CD14-positive monocyte (primary cell): ENCODE results near the gene CDH22. TPM values are rescaled to one million over a fixed set of nuclear protein-coding genes. Genes with fewer than 3 reads are reported as not detected.
A peak's percentile ranks its signal among the peaks of the same experiment; 100 is the strongest.

Experiments used
- DNase-seq, 3 donors: peaks; one replicate each; pipeline ENCODE4 v3.0.0-alpha.2; 2011 to 2022
- H2AFZ ChIP-seq: 2 replicates; pipeline ENCODE4 v1.6.0; 2012; ENCODE audit warnings: mild to moderate bottlenecking, low read depth, low read length, inconsistent platforms; ENCODE audit not compliant: insufficient read depth, poor library complexity, severe bottlenecking
- H3K27ac ChIP-seq, 2 donors: 1 replicate in 1 of 2; 2 replicates in 1 of 2; pipeline ENCODE4 v1.5.1; 2012 to 2013; ENCODE audit warnings: low read length in 2 of 2, control low read depth in 1 of 2, inconsistent platforms in 1 of 2, low read depth in 1 of 2, mild to moderate bottlenecking in 1 of 2
- H3K27me3 ChIP-seq, 2 donors: one replicate each; pipeline versions ENCODE4 v1.6.0 to v1.6.1; 2011 to 2013; ENCODE audit warnings: low read length in 2 of 2; ENCODE audit not compliant: control insufficient read depth in 2 of 2, insufficient read depth in 2 of 2
- H3K36me3 ChIP-seq, 2 donors: replicated peaks in 1 of 2; 1 replicate in 1 of 2; 2 replicates in 1 of 2; pipeline versions ENCODE4 v1.5.1 to v1.6.1; 2012 to 2013; ENCODE audit warnings: low read length in 2 of 2, control low read depth in 1 of 2, inconsistent platforms in 1 of 2, mild to moderate bottlenecking in 1 of 2; ENCODE audit not compliant: insufficient read depth in 2 of 2, control insufficient read depth in 1 of 2
- H3K4me1 ChIP-seq, 2 donors: 1 replicate in 1 of 2; 2 replicates in 1 of 2; pipeline versions ENCODE4 v1.5.1 to v1.6.1; 2012 to 2013; ENCODE audit warnings: low read length in 2 of 2, control low read depth in 1 of 2, inconsistent platforms in 1 of 2, mild to moderate bottlenecking in 1 of 2, moderate library complexity in 1 of 2; ENCODE audit not compliant: insufficient read depth in 2 of 2, control insufficient read depth in 1 of 2
- H3K4me2 ChIP-seq: replicated peaks from 2 replicates; pipeline ENCODE3; 2012; ENCODE audit warnings: low read length, moderate library complexity, mild to moderate bottlenecking; ENCODE audit not compliant: poor library complexity, severe bottlenecking; ENCODE audit errors: extremely low read depth
- H3K4me3 ChIP-seq, 3 experiments: fragments of 200-600 bp in 1 of 3; sonication (generic) in 1 of 3; replicated peaks in 1 of 3; 1 replicate in 2 of 3; 2 replicates in 1 of 3; pipeline ENCODE4 v1.5.1; 2011 to 2013; ENCODE audit warnings: low read length in 3 of 3, mild to moderate bottlenecking in 3 of 3, control low read depth in 2 of 3, low read depth in 2 of 3, inconsistent platforms in 1 of 3, moderate library complexity in 1 of 3
- H3K79me2 ChIP-seq: 2 replicates; pipeline ENCODE4 v1.6.0; 2012; ENCODE audit warnings: mild to moderate bottlenecking, control low read depth, inconsistent platforms, low read length, moderate library complexity; ENCODE audit not compliant: insufficient read depth
- H3K9ac ChIP-seq: 2 replicates; pipeline ENCODE4 v1.6.0; 2017; ENCODE audit warnings: low read length, mild to moderate bottlenecking; ENCODE audit not compliant: insufficient read depth, poor library complexity, severe bottlenecking
- H3K9me3 ChIP-seq, 2 donors: replicated peaks in 1 of 2; 1 replicate in 1 of 2; 2 replicates in 1 of 2; pipeline versions ENCODE4 v1.5.1 to v1.6.1; 2012 to 2013; ENCODE audit warnings: low read length in 2 of 2, control low read depth in 1 of 2; ENCODE audit not compliant: control insufficient read depth in 1 of 2, insufficient read depth in 1 of 2
- H4K20me1 ChIP-seq: 2 replicates; pipeline ENCODE4 v1.6.0; 2012; ENCODE audit warnings: mild to moderate bottlenecking, low read length, control low read depth, moderate library complexity; ENCODE audit not compliant: insufficient read depth
- H3K27ac Mint-ChIP-seq, 7 donors: one replicate each; pipeline ENCODE4 v1.8.0; 2020; ENCODE audit warnings: mild to moderate bottlenecking in 7 of 7, mixed read lengths in 7 of 7, moderate library complexity in 6 of 7, inconsistent platforms in 2 of 7
- H3K27me3 Mint-ChIP-seq, 3 donors: one replicate each; pipeline ENCODE4 v1.8.0; 2021 to 2022; ENCODE audit warnings: low read depth in 3 of 3, mild to moderate bottlenecking in 3 of 3, mixed read lengths in 3 of 3, moderate library complexity in 3 of 3, inconsistent platforms in 1 of 3
- H3K36me3 Mint-ChIP-seq, 2 donors: one replicate each; pipeline ENCODE4 v1.8.0; 2020; ENCODE audit warnings: mixed read lengths in 2 of 2, inconsistent platforms in 1 of 2, mild to moderate bottlenecking in 1 of 2
- H3K4me1 Mint-ChIP-seq: one replicate; pipeline ENCODE4 v1.8.0; 2020; ENCODE audit warnings: mild to moderate bottlenecking, mixed read lengths
- H3K4me3 Mint-ChIP-seq, 2 donors: one replicate each; pipeline ENCODE4 v1.8.0; 2020; ENCODE audit warnings: mild to moderate bottlenecking in 2 of 2, mixed read lengths in 2 of 2, moderate library complexity in 1 of 2
- H3K9me3 Mint-ChIP-seq, 7 donors: one replicate each; pipeline ENCODE4 v1.8.0; 2020 to 2022; ENCODE audit warnings: mixed read lengths in 7 of 7, mild to moderate bottlenecking in 6 of 7, moderate library complexity in 6 of 7, inconsistent platforms in 2 of 7
- WGBS: methylation state at CpG from one replicate; pipeline ENCODE4 v1.1.5; 2013; ENCODE audit warnings: missing lambda C conversion rate; ENCODE audit not compliant: insufficient coverage; 5-methylcytosine and 5-hydroxymethylcytosine counted together
- intact Hi-C, 2 donors: fragments of 100-400 bp; cut with micrococcal nuclease; formaldehyde crosslinking; loops; one replicate each; pipeline versions ENCODE4 v1.15.0 to v1.15.1; 2023
- polyA plus RNA-seq, 3 donors: library from polyadenylated mRNA; depleted of rRNA in 1 of 3; unstranded in 2 of 3; stranded (reverse) in 1 of 3; fragments of 300-500 nt in 2 of 3; fragments of >200 nt in 1 of 3; fragmentation: Illumina TruSeq in 2 of 3; gene quantifications; 1 replicate in 2 of 3; 2 replicates in 1 of 3; pipeline ENCODE4 v1.2.3, GENCODE V29; 2012 to 2021
- TF ChIP-seq, protein P1 (sequence below): fragments of 200-600 bp; IDR thresholded peaks from one replicate; pipeline ENCODE4 v1.8.0; 2022; ENCODE audit warnings: antibody characterized with exemption, mild to moderate bottlenecking

Gene CDH22
- polyA plus RNA-seq, 3 donors: not detected

DNA sequence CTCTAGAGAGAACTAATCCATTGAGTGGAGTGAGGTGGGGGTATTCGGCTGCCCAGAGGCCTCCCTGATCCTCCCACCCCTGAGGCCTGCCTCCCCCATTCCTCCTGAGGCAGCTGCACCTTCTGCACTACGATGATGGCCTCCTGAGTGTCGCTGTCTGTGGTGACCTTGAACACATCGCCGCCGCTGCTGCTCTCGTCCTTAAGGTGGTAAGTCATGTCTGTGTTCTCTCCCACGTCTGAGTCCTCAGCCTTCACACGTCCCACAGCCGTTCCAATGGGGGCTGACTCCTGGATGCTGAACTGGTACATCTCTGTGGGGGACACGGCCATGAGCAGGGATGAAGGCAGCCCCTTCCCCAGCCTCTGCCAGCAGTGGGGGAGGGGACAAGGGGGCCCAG lies 95.4 kb downstream of the CDH22 start:
- no peaks in the 10 kb centered on the region for H3K36me3 ChIP-seq
- H3K4me1 ChIP-seq: peaks cover 19 to 25% of the 10 kb centered on the region in 2 donors
- H3K4me3 ChIP-seq: no peak overlapping the region
- H3K27ac Mint-ChIP-seq: no peak overlapping the region
- peaks cover 2 to 22% of the 10 kb centered on the region in 2 donors for H3K27me3 ChIP-seq
- DNase-seq: no peak
- H3K9me3 Mint-ChIP-seq: peaks cover 0 to 3% (median 2%) of the 10 kb centered on the region in 7 donors
- H2AFZ ChIP-seq: no peak overlapping the region
- peaks cover 28 to 46% (median 36%) of the 10 kb centered on the region in 3 donors for H3K27me3 Mint-ChIP-seq
- H3K79me2 ChIP-seq: no peaks in the 10 kb centered on the region
- intact Hi-C loops: no loop called here
- H3K36me3 Mint-ChIP-seq: peaks cover 0 to 9% of the 10 kb centered on the region in 2 donors
- peaks cover 23% of the 10 kb centered on the region for H3K4me1 Mint-ChIP-seq
- H3K27ac ChIP-seq: no peak overlapping the region
- H3K9me3 ChIP-seq: no peaks in the 10 kb centered on the region
- H3K9ac ChIP-seq: no peak overlapping the region
- H4K20me1 ChIP-seq: no peaks in the 10 kb centered on the region
- no peak overlapping the region for H3K4me2 ChIP-seq
- H3K4me3 Mint-ChIP-seq: peak overlapping the region in 1 of 2 donors; percentile 6
- WGBS: 93% methylated on average over 7 of the region's 11 CpGs
- TF ChIP-seq, protein P1, sequence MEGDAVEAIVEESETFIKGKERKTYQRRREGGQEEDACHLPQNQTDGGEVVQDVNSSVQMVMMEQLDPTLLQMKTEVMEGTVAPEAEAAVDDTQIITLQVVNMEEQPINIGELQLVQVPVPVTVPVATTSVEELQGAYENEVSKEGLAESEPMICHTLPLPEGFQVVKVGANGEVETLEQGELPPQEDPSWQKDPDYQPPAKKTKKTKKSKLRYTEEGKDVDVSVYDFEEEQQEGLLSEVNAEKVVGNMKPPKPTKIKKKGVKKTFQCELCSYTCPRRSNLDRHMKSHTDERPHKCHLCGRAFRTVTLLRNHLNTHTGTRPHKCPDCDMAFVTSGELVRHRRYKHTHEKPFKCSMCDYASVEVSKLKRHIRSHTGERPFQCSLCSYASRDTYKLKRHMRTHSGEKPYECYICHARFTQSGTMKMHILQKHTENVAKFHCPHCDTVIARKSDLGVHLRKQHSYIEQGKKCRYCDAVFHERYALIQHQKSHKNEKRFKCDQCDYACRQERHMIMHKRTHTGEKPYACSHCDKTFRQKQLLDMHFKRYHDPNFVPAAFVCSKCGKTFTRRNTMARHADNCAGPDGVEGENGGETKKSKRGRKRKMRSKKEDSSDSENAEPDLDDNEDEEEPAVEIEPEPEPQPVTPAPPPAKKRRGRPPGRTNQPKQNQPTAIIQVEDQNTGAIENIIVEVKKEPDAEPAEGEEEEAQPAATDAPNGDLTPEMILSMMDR: no peak

- Histone ChIP-seq H3K36me3 (no peaks in the 10 kb centered on the region), H3K9ac (no peak overlapping the region), H3K4me2 (no peak overlapping the region), H3K27ac (no peak overlapping the region), H2AFZ (no peak overlapping the region), H3K27me3 (peaks cover 2 to 22% of the 10 kb centered on the region in 2 donors), H3K4me3 (no peak overlapping the region), H3K4me1 (peaks cover 25 to 31% of the 10 kb centered on the region in 2 donors), H3K79me2 (no peaks in the 10 kb centered on the region), H3K9me3 (no peaks in the 10 kb centered on the region), H4K20me1 (no peaks in the 10 kb centered on the region)
- TF ChIP-seq, protein P1: no peak
- no peak overlapping the region for H3K4me3 Mint-ChIP-seq
- peaks cover 0 to 7% (median 2%) of the 10 kb centered on the region in 7 donors for H3K9me3 Mint-ChIP-seq
- peaks cover 30% of the 10 kb centered on the region for H3K4me1 Mint-ChIP-seq
- WGBS: 91% methylated on average over 3 of the region's 3 CpGs
- peaks cover 28 to 46% (median 36%) of the 10 kb centered on the region in 3 donors for H3K27me3 Mint-ChIP-seq
- H3K27ac Mint-ChIP-seq: no peak overlapping the region
- H3K36me3 Mint-ChIP-seq: peaks cover 0 to 9% of the 10 kb centered on the region in 2 donors
- no peak for DNase-seq
- intact Hi-C loops: no loop called here
Measured at GRCh38 chr20:46212252-46212651, 96.0 kb downstream of the CDH22 start.
